ENCODE data around the gene NRP1.

- TF ChIP-seq CTCF (IDR thresholded peaks at IDR 0.05) (no peak), POLR2A (IDR thresholded peaks at IDR 0.05) (no peak)
Measured at GRCh38 chr10:33208166-33208565, 126.3 kb downstream of the NRP1 start.
